ENCODE data around the gene SNCA. TPM values are rescaled to one million over a fixed set of nuclear protein-coding genes. Genes with fewer than 3 reads are reported as not detected.

The SNCA gene
- total RNA-seq, 2 donors from 2014 or later: 0.45 to 26.1 TPM

GRCh38 chr4:89837385-89837992 is 528 bp upstream of the SNCA start:
- no peaks in the 10 kb centered on the region for H3K9me3 ChIP-seq (ENCODE audit: control insufficient read depth, low read length, poor library complexity, severe bottlenecking)
- H3K27me3 Mint-ChIP-seq: peaks cover 71% of the 10 kb centered on the region
- peak overlapping the region; percentile 89 for H3K4me3 Mint-ChIP-seq
- H3K27ac Mint-ChIP-seq: no peak overlapping the region
- H3K36me3 Mint-ChIP-seq (ENCODE audit: low read depth): peaks cover 2% of the 10 kb centered on the region
- peaks cover 18% of the 10 kb centered on the region for H3K4me1 Mint-ChIP-seq
- ATAC-seq (peak; percentile 60), DNase-seq (no peak)

GRCh38 chr4:89836031-89836745 is 773 bp downstream of the SNCA start:
- no peak for ATAC-seq
- H3K27ac Mint-ChIP-seq: no peak overlapping the region
- H3K27me3 Mint-ChIP-seq: peaks cover 59% of the 10 kb centered on the region

GRCh38 chr4:89835413-89835812 is 1.5 kb downstream of the SNCA start:
- Mint-ChIP-seq H3K27me3 (peaks cover 51% of the 10 kb centered on the region), H3K4me1 (peaks cover 18% of the 10 kb centered on the region), H3K4me3 (peak overlapping the region; percentile 2), H3K36me3 (ENCODE audit: low read depth) (peaks cover 2% of the 10 kb centered on the region), H3K27ac (no peak overlapping the region)
- ATAC-seq (no peak), DNase-seq (no peak)
- no peaks in the 10 kb centered on the region for H3K9me3 ChIP-seq (ENCODE audit: control insufficient read depth, low read length, poor library complexity, severe bottlenecking)

More at GRCh38 chr4:89836031-89836745, 773 bp downstream of the SNCA start:
- Mint-ChIP-seq H3K36me3 (ENCODE audit: low read depth) (peaks cover 2% of the 10 kb centered on the region), H3K4me3 (peak overlapping the region; percentile 89), H3K4me1 (peaks cover 18% of the 10 kb centered on the region)
- H3K9me3 ChIP-seq (ENCODE audit: control insufficient read depth, low read length, poor library complexity, severe bottlenecking): no peaks in the 10 kb centered on the region
- no peak for DNase-seq

- DNase-seq (no peak), ATAC-seq (no peak)
- Mint-ChIP-seq H3K4me3 (no peak overlapping the region), H3K27me3 (peaks cover 46% of the 10 kb centered on the region), H3K36me3 (ENCODE audit: low read depth) (peaks cover 2% of the 10 kb centered on the region), H3K27ac (no peak overlapping the region), H3K4me1 (peaks cover 24% of the 10 kb centered on the region)
- no peaks in the 10 kb centered on the region for H3K9me3 ChIP-seq (ENCODE audit: control insufficient read depth, low read length, poor library complexity, severe bottlenecking)
Observed at GRCh38 chr4:89834486-89835209, 2.3 kb downstream of the SNCA start.

GRCh38 chr4:89829470-89830138 is 7.4 kb downstream of the SNCA start:
- H3K4me3 Mint-ChIP-seq: peak overlapping the region; percentile 39
- H3K9me3 ChIP-seq (ENCODE audit: control insufficient read depth, low read length, poor library complexity, severe bottlenecking): no peaks in the 10 kb centered on the region
- DNase-seq (no peak), ATAC-seq (peak; percentile 82)
- no peak overlapping the region for H3K27ac Mint-ChIP-seq
- H3K36me3 Mint-ChIP-seq (ENCODE audit: low read depth): no peaks in the 10 kb centered on the region
- H3K27me3 Mint-ChIP-seq: peaks cover 15% of the 10 kb centered on the region
- H3K4me1 Mint-ChIP-seq: peaks cover 11% of the 10 kb centered on the region

GRCh38 chr4:89823416-89823815 is 13.5 kb downstream of the SNCA start:
- ATAC-seq: no peak
- no peak overlapping the region for H3K4me3 Mint-ChIP-seq
- H3K9me3 ChIP-seq (ENCODE audit: control insufficient read depth, low read length, poor library complexity, severe bottlenecking): no peaks in the 10 kb centered on the region
- peaks cover 2% of the 10 kb centered on the region for H3K4me1 Mint-ChIP-seq
- no peaks in the 10 kb centered on the region for H3K36me3 Mint-ChIP-seq (ENCODE audit: low read depth)
- peaks cover 5% of the 10 kb centered on the region for H3K27me3 Mint-ChIP-seq
- no peak overlapping the region for H3K27ac Mint-ChIP-seq
- DNase-seq: no peak

- peaks cover 5% of the 10 kb centered on the region for H3K27me3 Mint-ChIP-seq
- H3K4me1 Mint-ChIP-seq: peaks cover 2% of the 10 kb centered on the region
- no peak overlapping the region for H3K4me3 Mint-ChIP-seq
- H3K27ac Mint-ChIP-seq: no peak overlapping the region
- no peaks in the 10 kb centered on the region for H3K36me3 Mint-ChIP-seq (ENCODE audit: low read depth)
- DNase-seq: no peak
- ATAC-seq: no peak
- no peaks in the 10 kb centered on the region for H3K9me3 ChIP-seq (ENCODE audit: control insufficient read depth, low read length, poor library complexity, severe bottlenecking)
Observed at GRCh38 chr4:89821612-89822011, 15.3 kb downstream of the SNCA start.

- Mint-ChIP-seq H3K27me3 (peaks cover 5% of the 10 kb centered on the region), H3K27ac (no peak overlapping the region), H3K4me1 (peaks cover 2% of the 10 kb centered on the region), H3K36me3 (ENCODE audit: low read depth) (no peaks in the 10 kb centered on the region), H3K4me3 (no peak overlapping the region)
- no peak for ATAC-seq
- DNase-seq: no peak
- H3K9me3 ChIP-seq (ENCODE audit: control insufficient read depth, low read length, poor library complexity, severe bottlenecking): no peaks in the 10 kb centered on the region
Observed at GRCh38 chr4:89820010-89820409, 17.0 kb downstream of the SNCA start.

- no peak for DNase-seq
- no peak for ATAC-seq
- no peaks in the 10 kb centered on the region for H3K4me1 Mint-ChIP-seq
- H3K27ac Mint-ChIP-seq: no peak overlapping the region
- no peaks in the 10 kb centered on the region for H3K27me3 Mint-ChIP-seq
- no peaks in the 10 kb centered on the region for H3K36me3 Mint-ChIP-seq (ENCODE audit: low read depth)
- no peaks in the 10 kb centered on the region for H3K9me3 ChIP-seq (ENCODE audit: control insufficient read depth, low read length, poor library complexity, severe bottlenecking)
- H3K4me3 Mint-ChIP-seq: no peak overlapping the region
Observed at GRCh38 chr4:89814362-89814761, 22.6 kb downstream of the SNCA start.

- Mint-ChIP-seq H3K27ac (no peak overlapping the region), H3K4me3 (no peak overlapping the region), H3K36me3 (ENCODE audit: low read depth) (no peaks in the 10 kb centered on the region), H3K27me3 (no peaks in the 10 kb centered on the region), H3K4me1 (no peaks in the 10 kb centered on the region)
- ATAC-seq (no peak), DNase-seq (no peak)
- H3K9me3 ChIP-seq (ENCODE audit: control insufficient read depth, low read length, poor library complexity, severe bottlenecking): no peaks in the 10 kb centered on the region
Observed at GRCh38 chr4:89813197-89813596, 23.8 kb downstream of the SNCA start.

- ATAC-seq (no peak), DNase-seq (no peak)
- Mint-ChIP-seq H3K27me3 (peaks cover 6% of the 10 kb centered on the region), H3K4me3 (no peak overlapping the region), H3K4me1 (no peaks in the 10 kb centered on the region), H3K36me3 (ENCODE audit: low read depth) (no peaks in the 10 kb centered on the region), H3K27ac (no peak overlapping the region)
- no peaks in the 10 kb centered on the region for H3K9me3 ChIP-seq (ENCODE audit: control insufficient read depth, low read length, poor library complexity, severe bottlenecking)
Observed at GRCh38 chr4:89807441-89808140, 29.4 kb downstream of the SNCA start.

- Mint-ChIP-seq H3K4me1 (no peaks in the 10 kb centered on the region), H3K36me3 (ENCODE audit: low read depth) (no peaks in the 10 kb centered on the region), H3K27ac (no peak overlapping the region), H3K4me3 (no peak overlapping the region), H3K27me3 (peaks cover 6% of the 10 kb centered on the region)
- DNase-seq: no peak
- H3K9me3 ChIP-seq (ENCODE audit: control insufficient read depth, low read length, poor library complexity, severe bottlenecking): no peaks in the 10 kb centered on the region
- ATAC-seq: no peak
Observed at GRCh38 chr4:89805297-89805696, 31.7 kb downstream of the SNCA start.

- Mint-ChIP-seq H3K4me1 (no peaks in the 10 kb centered on the region), H3K36me3 (ENCODE audit: low read depth) (no peaks in the 10 kb centered on the region), H3K27me3 (peaks cover 6% of the 10 kb centered on the region), H3K27ac (no peak overlapping the region), H3K4me3 (no peak overlapping the region)
- ATAC-seq (no peak), DNase-seq (no peak)
- no peaks in the 10 kb centered on the region for H3K9me3 ChIP-seq (ENCODE audit: control insufficient read depth, low read length, poor library complexity, severe bottlenecking)
Observed at GRCh38 chr4:89803915-89804314, 33.0 kb downstream of the SNCA start.

Data from T-helper 17 cell (primary cell).